BJ (cell line): ENCODE measurements around the gene SEZ6L. TPM values are rescaled to one million over a fixed set of nuclear protein-coding genes. Genes with fewer than 3 reads are reported as not detected.
"Not testable (repeated sequence)": the region's sequence is repeated elsewhere in the genome, so short reads cannot be mapped to it uniquely, and the experiment has no call there.

Source experiments
- CTCF ChIA-PET: fragments of 350-600 bp; formaldehyde crosslinking; extraction: SDS; loops from one replicate; lab custom pipeline; 2021; ENCODE audit warnings: antibody characterized with exemption, inconsistent platforms; lab: Yijun Ruan, JAX
- POLR2A ChIA-PET: fragments of 300-600 bp; sonication (Branson Sonifier 250); formaldehyde crosslinking; extraction: SDS; loops from one replicate; lab custom pipeline; 2021; ENCODE audit warnings: antibody characterized with exemption; lab: Charles Lee
- DNase-seq: peaks from one replicate; pipeline ENCODE4 v3.0.0-alpha.2; 2011; ENCODE audit warnings: low read depth
- H3K27me3 ChIP-seq: 2 replicates; pipeline ENCODE4 v1.6.0; 2011; ENCODE audit warnings: low read length; ENCODE audit not compliant: control insufficient read depth, insufficient read depth
- H3K36me3 ChIP-seq: 2 replicates; pipeline ENCODE4 v1.5.1; 2011; ENCODE audit warnings: low read length; ENCODE audit not compliant: control insufficient read depth, insufficient read depth
- H3K4me3 ChIP-seq: 2 replicates; pipeline ENCODE4 v1.5.1; 2011; ENCODE audit warnings: low read depth, mild to moderate bottlenecking, control low read depth, low read length
- CTCF ChIP-seq: IDR thresholded peaks from 2 replicates; pipeline ENCODE4 v1.5.1; 2011; ENCODE audit warnings: low read depth, mild to moderate bottlenecking, control low read depth, inconsistent platforms, low read length, moderate library complexity; ENCODE audit not compliant: insufficient read depth
- polyA plus RNA-seq: library from polyadenylated mRNA; depleted of rRNA; stranded (reverse); fragments of >200 nt; gene quantifications from 2 replicates; pipeline ENCODE4 v1.2.3, GENCODE V29; 2011

SEZ6L gene
- polyA plus RNA-seq, 1 experiment = 0.04 TPM

GRCh38 chr22:26406118-26406517 lies 236.9 kb downstream of the SEZ6L start:
- no peak for TF ChIP-seq CTCF
- Histone ChIP-seq H3K36me3 (no peaks in the 10 kb centered on the region), H3K4me3 (no peak overlapping the region), H3K27me3 (peaks cover 11% of the 10 kb centered on the region)
- POLR2A ChIA-PET = no interaction called here
- CTCF ChIA-PET = interaction anchor here (2.2 kb wide), 1 partner anchor 55 kb away, joined by 10 read pairs; no protein-coding TSS in a partner anchor
- no peak for DNase-seq

GRCh38 chr22:26408562-26409220 lies 239.4 kb downstream of the SEZ6L start:
- peaks cover 21% of the 10 kb centered on the region for H3K27me3 ChIP-seq
- POLR2A ChIA-PET, H3K4me3 ChIP-seq, DNase-seq, H3K36me3 ChIP-seq: not testable (repeated sequence)
- CTCF ChIA-PET = interaction anchor here (0.6 to 3.5 kb wide), 3 partner anchors 14 to 986 kb away, joined by 3 to 18 read pairs (median 4); no protein-coding TSS in a partner anchor

- TF ChIP-seq CTCF = no peak
- CTCF ChIA-PET = interaction anchor here (1.0 to 3.5 kb wide), 4 partner anchors 12 to 56 kb away, joined by 3 to 18 read pairs (median 5); no protein-coding TSS in a partner anchor
- no peak overlapping the region for H3K4me3 ChIP-seq
- H3K36me3 ChIP-seq = no peaks in the 10 kb centered on the region
- DNase-seq = no peak
- POLR2A ChIA-PET = no interaction called here
- H3K27me3 ChIP-seq = peaks cover 23% of the 10 kb centered on the region
These were observed 240.6 kb downstream of the SEZ6L start for GRCh38 chr22:26409719-26410335.

GRCh38 chr22:26410386-26410785 lies 241.1 kb downstream of the SEZ6L start:
- ChIA-PET CTCF (interaction anchor here (1.0 to 3.5 kb wide), 3 partner anchors 12 to 56 kb away, joined by 3 to 18 read pairs (median 6); no protein-coding TSS in a partner anchor), POLR2A (no interaction called here)
- no peak for TF ChIP-seq CTCF
- no peak for DNase-seq
- Histone ChIP-seq H3K4me3 (no peak overlapping the region), H3K36me3 (no peaks in the 10 kb centered on the region), H3K27me3 (peaks cover 23% of the 10 kb centered on the region)

GRCh38 chr22:26414347-26414746 lies 245.1 kb downstream of the SEZ6L start:
- Histone ChIP-seq H3K27me3 (peaks cover 25% of the 10 kb centered on the region), H3K4me3 (no peak overlapping the region), H3K36me3 (no peaks in the 10 kb centered on the region)
- no peak for DNase-seq
- CTCF ChIA-PET = interaction anchor here (0.6 to 2.3 kb wide), 4 partner anchors 9 to 233 kb away, joined by 3 to 7 read pairs (median 4); no protein-coding TSS in a partner anchor
- POLR2A ChIA-PET = no interaction called here
- no peak for TF ChIP-seq CTCF
